NCI-H1930 (cell line): ENCODE measurements around the gene HMGXB3.
"Not testable (repeated sequence)": the region's sequence is repeated elsewhere in the genome, so short reads cannot be mapped to it uniquely, and the experiment has no call there.

Experiments used
- DNase-seq, 2 experiments: peaks; one replicate each; lab custom pipeline; 2025; lab: John Stamatoyannopoulos, UW

HMGXB3 gene

DNA sequence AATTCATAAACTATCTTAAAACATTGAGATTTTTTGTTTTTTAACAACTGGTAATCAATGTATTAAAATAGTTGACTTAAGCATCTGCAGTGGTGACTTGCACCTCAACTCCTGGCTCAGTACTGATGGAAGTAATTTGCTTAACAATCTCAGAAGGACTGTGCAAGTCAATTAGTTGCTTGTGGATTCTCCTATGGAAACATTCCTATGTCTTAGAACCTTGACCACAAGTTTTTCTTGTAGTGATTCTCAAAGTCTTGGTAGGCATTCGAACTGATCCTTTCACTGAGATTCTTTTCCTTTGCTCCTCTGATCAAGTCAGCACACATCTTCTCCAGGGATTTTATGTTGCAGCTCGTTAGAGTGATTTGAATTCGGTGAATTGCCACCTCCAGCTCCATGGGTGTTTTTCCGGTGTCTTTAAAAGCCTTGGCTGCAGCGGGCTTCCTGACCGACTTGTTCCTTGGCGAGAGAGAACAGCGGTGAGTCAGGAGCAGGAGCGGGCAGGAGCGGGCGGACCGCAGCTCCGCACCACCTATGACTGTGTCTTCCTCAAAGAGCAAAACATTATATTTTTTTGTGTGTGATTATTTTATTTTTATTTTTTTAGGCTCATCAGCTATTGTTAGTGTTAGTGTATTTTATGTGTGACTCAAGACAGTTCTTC lies 21.1 kb downstream of the HMGXB3 start:
- DNase-seq, result no peak

GRCh38 chr5:150022158-150022531 lies 21.6 kb downstream of the HMGXB3 start:
- no peak for DNase-seq

DNA sequence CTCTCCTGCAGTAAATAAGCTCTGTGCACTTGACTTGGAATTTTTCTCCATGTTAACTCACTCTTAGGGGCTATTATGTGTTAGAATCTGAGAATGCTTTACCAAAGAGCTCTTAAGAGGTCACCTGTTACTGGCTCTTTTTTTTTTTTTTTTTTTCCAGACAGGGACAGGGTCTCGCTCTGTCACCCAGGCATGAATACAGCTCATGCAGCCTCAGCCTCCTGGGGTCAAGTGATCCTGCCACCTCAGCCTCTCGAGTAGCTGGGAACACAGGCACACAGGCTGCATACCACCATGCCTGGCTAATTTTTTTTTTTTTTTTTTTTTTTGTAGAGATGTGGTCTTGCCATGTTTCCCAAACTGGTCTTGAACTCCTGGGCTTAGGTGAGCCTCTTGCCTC lies 22.1 kb downstream of the HMGXB3 start:
- DNase-seq, result no peak

DNA sequence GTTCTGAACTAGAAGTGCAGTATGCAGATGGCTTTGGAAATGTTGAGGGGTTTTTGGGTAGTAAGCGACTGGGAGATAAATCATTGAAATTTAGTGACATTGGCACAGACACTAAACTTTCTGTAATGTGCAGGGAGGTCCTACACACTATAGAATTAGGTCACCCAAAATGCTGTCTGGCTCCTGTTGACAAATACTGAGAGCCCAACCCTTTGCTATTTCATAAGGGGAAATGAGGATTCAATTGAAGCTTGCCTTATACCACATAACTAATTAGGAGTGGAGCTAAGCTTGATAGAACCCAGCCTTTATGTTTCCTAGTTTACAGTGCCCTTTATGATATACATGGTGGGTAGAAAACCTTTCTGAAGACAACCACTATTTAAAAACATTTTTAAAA lies 22.6 kb downstream of the HMGXB3 start:
- no peak for DNase-seq

- DNase-seq, result no peak
These were observed 23.9 kb downstream of the HMGXB3 start for GRCh38 chr5:150024346-150024984.

- DNase-seq, result no peak
These were observed 26.2 kb downstream of the HMGXB3 start for GRCh38 chr5:150026682-150027172.

DNA sequence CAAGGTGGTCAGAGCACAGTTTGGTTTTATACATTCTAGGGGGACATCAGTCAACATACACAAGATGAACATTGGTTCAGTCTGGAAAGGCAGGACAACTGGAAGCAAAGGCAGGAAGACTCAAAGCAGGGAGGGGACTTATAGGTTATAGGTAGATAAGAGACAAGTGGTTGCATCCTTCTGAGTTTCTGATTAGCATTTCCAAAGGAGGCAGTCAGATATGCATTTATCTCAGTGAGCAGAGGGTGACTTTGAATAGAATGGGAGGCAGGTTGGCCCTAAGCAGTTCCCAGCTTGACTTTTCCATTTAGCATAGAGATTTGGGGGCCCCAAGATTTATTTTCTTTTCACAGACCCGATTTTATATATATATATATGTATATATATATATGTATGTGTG lies 27.5 kb downstream of the HMGXB3 start:
- not testable (repeated sequence) for DNase-seq

GRCh38 chr5:150033334-150033733 lies 32.8 kb downstream of the HMGXB3 start:
- no peak for DNase-seq

DNA sequence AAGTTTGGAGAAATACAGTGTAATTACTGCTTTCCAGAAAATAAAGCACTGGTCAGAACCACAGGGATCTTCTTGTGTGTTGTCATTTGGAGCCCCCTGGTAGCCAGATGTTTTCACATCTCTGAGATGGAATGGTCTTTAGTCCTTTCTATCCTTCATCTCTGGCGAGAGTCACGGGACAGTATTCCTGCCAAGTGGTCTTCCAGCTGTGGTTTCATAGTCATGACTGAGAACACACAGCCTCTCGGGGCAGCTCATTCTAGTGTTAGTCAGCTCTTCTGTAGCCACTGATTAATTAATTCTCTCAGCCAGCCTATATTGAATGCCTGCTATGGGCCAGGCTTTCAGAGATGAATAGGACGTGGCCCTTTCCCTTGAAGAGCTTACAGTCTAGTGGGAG lies 34.1 kb downstream of the HMGXB3 start:
- DNase-seq, result no peak

DNA sequence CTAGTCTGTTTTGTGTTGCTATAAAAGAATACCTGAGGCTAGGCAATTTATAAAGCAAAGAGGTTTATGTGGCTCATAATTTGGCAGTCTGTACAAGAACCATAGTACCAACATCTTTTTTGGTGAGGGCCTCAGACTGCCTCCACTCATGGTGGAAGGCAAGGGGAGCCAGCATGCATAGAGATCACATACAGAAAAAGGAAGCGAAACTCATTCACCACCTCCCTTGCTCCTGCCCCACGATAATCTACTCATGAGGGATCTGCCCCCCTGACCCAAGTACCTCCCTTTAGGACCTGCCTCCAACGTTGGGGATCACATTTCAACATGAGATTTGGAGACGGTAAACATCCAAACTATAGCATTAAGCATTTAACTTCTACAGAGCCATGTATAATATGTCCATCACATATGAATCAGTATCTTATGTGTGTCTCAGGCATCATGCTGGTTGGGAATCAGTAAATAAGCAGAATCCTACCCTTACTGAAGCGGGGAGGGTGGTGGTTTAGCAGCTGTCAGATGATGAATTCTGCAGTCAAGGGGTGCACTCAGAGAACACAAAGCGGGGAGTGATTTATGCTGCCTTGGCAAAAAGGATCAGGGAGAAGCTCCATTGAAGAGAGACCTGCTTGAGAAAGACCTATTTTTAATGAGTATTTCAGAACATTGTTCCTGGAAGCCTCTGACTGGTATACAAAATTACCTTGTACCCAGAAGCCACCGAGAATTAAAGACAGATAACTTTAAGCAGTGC lies 34.8 kb downstream of the HMGXB3 start:
- DNase-seq, result no peak

- DNase-seq, result no peak
These were observed 36.0 kb downstream of the HMGXB3 start for GRCh38 chr5:150036513-150036912.

GRCh38 chr5:150038547-150038946 lies 38.0 kb downstream of the HMGXB3 start:
- DNase-seq, result peak in 1 of 2 experiments; percentile 18

GRCh38 chr5:150042459-150042858 lies 41.9 kb downstream of the HMGXB3 start:
- DNase-seq, result no peak

DNA sequence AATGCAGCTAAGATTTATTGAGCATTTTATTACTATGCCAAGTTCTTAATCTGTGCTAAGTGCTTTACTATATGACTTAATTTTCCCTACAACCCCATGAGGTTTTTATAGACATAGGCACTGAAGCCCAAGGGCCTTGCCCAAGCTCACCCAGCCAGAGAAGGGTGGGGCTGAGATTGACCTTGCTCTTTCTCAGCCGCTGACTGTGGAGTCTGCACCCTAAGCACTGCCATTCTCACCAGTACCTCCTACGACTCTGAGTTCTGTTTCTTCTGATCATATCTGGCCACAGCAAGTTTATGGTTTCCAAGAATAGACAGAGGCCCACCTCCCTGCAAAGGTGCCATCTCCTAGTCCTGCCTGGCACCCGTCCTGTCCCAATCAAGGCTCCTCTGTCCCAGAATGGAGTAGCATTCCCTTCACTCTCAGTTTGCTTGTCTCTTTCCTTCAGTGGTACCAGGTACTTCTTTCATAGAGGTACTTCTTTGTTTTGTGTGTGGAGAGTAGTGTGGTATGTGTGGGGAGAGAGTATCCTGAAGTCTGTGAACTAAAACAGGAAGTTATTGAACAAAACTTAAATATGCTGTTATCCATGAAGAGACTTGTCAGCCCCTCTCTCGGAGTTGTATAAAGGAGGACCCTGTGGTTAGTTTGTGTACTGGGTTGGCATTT lies 43.3 kb downstream of the HMGXB3 start:
- DNase-seq, result no peak

- no peak for DNase-seq
These were observed 43.8 kb downstream of the HMGXB3 start for GRCh38 chr5:150044329-150044681.

DNA sequence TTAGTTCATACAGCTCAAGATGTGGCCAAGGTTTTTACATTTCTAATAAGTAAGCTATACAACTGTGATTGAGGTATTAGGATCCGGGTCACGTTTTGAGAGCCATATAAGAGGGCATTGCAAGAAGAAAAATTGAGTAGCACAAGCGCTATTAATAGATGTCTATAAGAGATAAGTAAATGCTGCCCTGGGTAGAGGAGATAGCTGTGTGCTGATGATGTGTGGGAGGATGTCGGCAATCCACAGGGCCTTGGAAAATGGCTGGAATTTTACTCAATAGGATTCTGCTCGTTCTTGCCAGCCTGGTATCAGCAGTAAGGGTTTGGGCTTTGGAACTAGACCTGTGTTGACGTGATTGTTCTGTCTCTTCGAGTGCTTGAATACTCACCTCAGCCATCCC lies 44.2 kb downstream of the HMGXB3 start:
- DNase-seq, result no peak

DNA sequence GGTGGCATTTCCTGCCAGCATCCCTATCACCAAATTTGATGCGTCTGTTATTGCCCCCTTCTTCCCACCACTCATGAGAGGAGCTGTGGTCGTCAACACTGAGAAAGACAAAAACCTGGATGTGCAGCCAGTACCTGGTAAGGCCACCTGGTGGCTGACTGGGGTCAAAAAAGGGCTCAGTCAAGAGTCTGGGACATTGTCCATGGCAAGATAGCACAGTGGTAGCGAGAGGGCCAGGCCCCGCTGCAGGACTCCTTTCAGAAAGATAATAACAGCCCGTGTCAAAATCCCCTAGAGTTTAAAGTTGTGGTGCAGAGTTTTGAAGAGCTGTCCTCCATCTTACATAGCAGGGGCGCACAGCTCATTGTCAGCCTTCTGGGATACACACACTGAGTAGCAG lies 45.0 kb downstream of the HMGXB3 start:
- DNase-seq, result no peak

- DNase-seq, result no peak
These were observed 45.5 kb downstream of the HMGXB3 start for GRCh38 chr5:150046031-150046430.

DNA sequence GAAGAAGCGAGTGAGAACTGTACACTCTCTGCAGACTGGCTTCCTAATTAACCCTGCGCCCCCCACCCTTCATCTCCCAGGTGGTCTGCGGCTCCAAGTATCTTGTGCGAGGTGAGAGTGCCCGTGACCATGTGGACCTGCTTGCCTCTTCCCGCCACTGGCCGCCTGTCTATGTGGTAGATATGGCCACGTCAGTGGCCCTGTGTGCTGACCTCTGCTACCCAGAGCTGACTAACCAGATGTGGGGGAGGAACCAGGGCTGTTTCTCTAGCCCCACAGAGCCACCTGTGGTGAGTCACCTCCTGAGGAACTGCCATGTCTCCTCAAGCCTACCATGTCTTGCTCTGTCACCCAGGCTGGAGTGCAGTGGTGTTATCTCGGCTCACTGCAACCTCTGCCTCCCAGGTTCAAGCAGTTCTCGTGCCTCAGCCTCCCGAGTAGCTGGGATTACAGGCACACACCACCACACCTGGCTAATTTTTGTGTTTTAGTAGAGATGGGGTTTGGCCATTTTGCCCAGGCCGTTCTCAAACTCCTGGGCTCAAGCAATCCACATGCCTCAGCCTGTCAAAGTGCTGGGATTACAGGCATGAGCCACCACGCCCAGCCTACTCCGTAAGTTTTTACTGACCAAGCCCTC lies 49.8 kb downstream of the HMGXB3 start:
- DNase-seq, result not testable (repeated sequence)

GRCh38 chr5:150051657-150052195 lies 51.2 kb downstream of the HMGXB3 start:
- DNase-seq, result no peak

DNA sequence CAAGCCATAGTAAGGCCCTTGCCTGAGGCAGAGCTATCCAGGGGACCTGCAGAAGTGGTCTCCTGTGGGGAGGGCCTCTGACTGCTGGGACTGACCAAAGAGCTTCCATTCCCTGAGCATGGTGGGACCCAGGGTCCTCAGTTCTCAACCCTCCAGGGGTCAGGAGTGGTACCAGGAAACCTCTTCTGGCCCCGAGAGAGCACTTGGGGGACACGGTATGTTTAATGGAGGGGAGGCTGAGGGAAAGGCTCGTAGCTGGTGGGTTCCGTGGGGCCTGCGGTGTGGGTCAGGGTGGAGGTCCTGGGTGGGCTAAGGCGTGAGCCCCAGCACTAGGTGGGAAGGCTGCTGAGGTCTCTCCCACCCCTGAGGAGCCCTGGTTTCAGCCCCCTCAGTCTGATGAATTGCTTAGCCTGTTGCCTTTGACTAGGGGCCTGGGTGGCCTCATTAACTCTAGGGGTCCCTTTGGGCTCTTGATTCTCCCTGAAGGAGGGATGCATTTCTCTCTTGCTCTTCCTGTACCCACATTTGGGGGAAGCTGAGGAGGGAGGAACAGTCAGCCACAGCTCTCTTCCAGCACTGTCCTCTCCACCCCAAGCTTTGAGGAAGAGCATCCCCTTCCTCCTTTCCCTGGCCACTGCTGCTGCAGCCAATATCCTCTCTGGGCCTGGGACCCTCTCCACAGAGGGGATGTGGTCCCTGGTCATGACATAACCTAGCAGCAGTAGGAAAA lies 51.9 kb downstream of the HMGXB3 start:
- no peak for DNase-seq
